GM12874 (cell line): ENCODE measurements around the gene INTS13.

ENCODE experiments used
- CTCF ChIP-seq: IDR thresholded peaks from 2 replicates; pipeline ENCODE4 v1.5.1; 2011; ENCODE audit warnings: low read depth, mild to moderate bottlenecking, control low read depth, low read length, moderate library complexity; ENCODE audit not compliant: insufficient read depth

INTS13 gene

DNA sequence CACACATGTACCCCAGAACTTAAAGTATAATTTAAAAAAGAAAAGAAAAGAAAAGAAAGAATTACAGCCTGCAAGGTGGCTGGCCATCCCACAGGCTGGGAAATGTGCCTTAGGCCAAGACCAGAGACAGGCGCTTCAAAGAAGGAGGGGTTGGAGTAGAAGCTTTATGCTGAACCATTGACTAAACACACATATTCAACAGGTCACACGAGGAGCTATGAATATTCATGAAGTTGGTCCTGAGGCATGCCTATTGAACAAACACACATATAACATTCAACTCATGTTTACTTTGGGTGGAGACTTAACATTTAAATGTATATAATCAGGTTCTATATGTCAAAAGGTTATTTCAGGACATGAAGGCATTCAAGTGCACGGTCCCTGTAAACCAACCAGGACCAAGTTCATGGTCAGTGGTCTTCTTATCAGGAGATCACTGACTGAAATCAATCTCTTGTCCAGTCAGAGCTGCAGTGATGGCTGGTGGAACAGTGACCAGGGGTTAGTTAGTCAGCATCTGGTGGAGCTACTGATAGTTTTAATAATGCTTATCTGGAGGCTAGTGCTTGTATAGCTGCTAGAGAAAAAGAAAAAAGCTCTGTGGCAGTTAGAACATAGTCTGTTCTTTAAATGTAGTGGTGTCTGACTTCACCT is 69.2 kb downstream of the INTS13 start:
- TF ChIP-seq CTCF, result no peak

- no peak for TF ChIP-seq CTCF
Observed at GRCh38 chr12:26867080-26867479, 70.7 kb downstream of the INTS13 start.

GRCh38 chr12:26863515-26863914 is 74.3 kb downstream of the INTS13 start:
- no peak; the same call in 1 of the 2 replicates for TF ChIP-seq CTCF

DNA sequence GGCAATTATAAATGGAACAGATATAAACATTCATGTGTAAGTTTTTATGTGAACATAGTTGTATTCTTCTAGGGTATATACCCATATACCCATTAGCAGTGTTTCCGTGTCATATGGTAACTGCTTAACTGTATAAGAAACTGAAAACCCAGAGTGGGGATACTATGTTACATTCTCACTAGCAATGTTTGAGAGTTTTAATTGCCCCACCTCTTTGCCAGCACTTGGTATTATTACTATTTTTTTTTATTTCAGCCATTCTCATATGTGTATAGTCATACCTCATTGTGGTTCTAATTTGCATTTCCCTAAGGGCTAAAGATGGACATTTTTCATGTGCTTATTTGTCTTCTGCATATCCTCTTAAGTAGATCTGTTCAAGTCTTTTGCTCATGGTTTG is 76.1 kb downstream of the INTS13 start:
- TF ChIP-seq CTCF, result no peak

DNA sequence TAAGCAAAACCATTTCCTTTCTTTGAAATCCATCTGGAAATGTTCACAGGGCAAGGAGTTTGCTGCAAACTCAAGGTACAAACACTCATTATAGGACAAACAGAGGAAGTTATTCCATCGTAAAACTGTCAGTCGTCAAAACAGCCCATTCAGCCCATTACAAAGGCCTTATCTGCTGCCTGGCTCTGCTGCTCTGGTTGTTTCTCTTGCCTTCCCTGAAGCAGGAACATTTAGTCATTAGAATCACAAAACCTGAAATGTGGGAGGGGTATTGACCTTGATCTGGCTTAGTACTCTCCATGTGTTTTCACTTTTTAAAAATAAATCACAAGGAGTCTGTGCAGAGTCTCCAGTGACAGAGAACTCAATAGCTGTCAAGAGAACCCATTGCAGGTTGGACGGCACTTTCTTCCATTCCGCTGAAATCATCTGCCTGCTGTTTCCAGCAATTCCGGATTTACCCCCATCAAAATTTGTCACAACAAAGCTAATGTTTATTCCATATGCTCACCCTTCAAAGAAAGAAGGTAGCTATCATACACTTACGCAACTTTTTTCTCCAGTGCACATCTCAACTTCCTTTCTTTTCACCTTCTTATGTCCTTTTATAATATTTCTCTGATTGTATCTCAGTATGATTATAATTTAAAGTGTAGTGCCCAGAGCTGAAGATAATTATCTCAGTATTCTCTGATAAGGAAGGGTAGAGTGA is 80.2 kb downstream of the INTS13 start:
- TF ChIP-seq CTCF, result no peak

GRCh38 chr12:26855337-26855736 is 82.4 kb downstream of the INTS13 start:
- no peak for TF ChIP-seq CTCF
